Activated naive CD4-positive, alpha-beta T cell treated with Interleukin-2 at 50 U/mL for 16 hours (primary cell): ENCODE data around the gene PRR14L.
"Not testable (repeated sequence)": the region's sequence is repeated elsewhere in the genome, so short reads cannot be mapped to it uniquely, and the experiment has no call there.

ENCODE experiments used
- DNase-seq: peaks from one replicate; pipeline ENCODE4 v3.0.0-alpha.2; 2020

PRR14L gene

GRCh38 chr22:31739795-31740201 is 10.1 kb downstream of the PRR14L start:
- no peak for DNase-seq

GRCh38 chr22:31738566-31738965 is 11.4 kb downstream of the PRR14L start:
- DNase-seq, result no peak

GRCh38 chr22:31737932-31738331 is 12.0 kb downstream of the PRR14L start:
- DNase-seq, result no peak

GRCh38 chr22:31736458-31736857 is 13.5 kb downstream of the PRR14L start:
- DNase-seq, result no peak

GRCh38 chr22:31734512-31734911 is 15.4 kb downstream of the PRR14L start:
- DNase-seq, result no peak

GRCh38 chr22:31733580-31734079 is 16.3 kb downstream of the PRR14L start:
- DNase-seq, result no peak

GRCh38 chr22:31732089-31732829 is 17.7 kb downstream of the PRR14L start:
- no peak for DNase-seq

GRCh38 chr22:31730344-31730711 is 19.6 kb downstream of the PRR14L start:
- no peak for DNase-seq

GRCh38 chr22:31728857-31729256 is 21.1 kb downstream of the PRR14L start:
- no peak for DNase-seq

GRCh38 chr22:31726692-31727091 is 23.2 kb downstream of the PRR14L start:
- no peak for DNase-seq

GRCh38 chr22:31723723-31724122 is 26.2 kb downstream of the PRR14L start:
- DNase-seq, result no peak

GRCh38 chr22:31719850-31720471 is 30.0 kb downstream of the PRR14L start:
- DNase-seq, result no peak

- no peak for DNase-seq
Observed at GRCh38 chr22:31715147-31715778, 34.7 kb downstream of the PRR14L start.

GRCh38 chr22:31711226-31711625 is 38.7 kb downstream of the PRR14L start:
- DNase-seq, result not testable (repeated sequence)

- DNase-seq, result no peak
Observed at GRCh38 chr22:31707519-31707918, 42.4 kb downstream of the PRR14L start.

- DNase-seq, result no peak
Observed at GRCh38 chr22:31695423-31695822, 54.5 kb downstream of the PRR14L start.

- DNase-seq, result not testable (repeated sequence)
Observed at GRCh38 chr22:31694046-31694445, 55.9 kb downstream of the PRR14L start.

GRCh38 chr22:31692186-31692886 is 57.6 kb downstream of the PRR14L start:
- no peak for DNase-seq

GRCh38 chr22:31691408-31691807 is 58.5 kb downstream of the PRR14L start:
- no peak for DNase-seq

- no peak for DNase-seq
Observed at GRCh38 chr22:31683181-31684105, 66.5 kb downstream of the PRR14L start.

- DNase-seq, result no peak
Observed at GRCh38 chr22:31682751-31683150, 67.2 kb downstream of the PRR14L start.
